HepG2 (cell line): ENCODE measurements around the gene TXN2.

Source experiments
- CTCF ChIP-seq: sonication (generic); formaldehyde crosslinking; IDR thresholded peaks from 2 replicates; pipeline ENCODE4 v1.5.0; 2020; ENCODE audit warnings: mild to moderate bottlenecking, missing genetic modification reagents, moderate library complexity
- GLMP ChIP-seq: sonication (generic); formaldehyde crosslinking; IDR thresholded peaks from 2 replicates; pipeline ENCODE4 v1.9.0; 2021; ENCODE audit warnings: missing genetic modification reagents, mild to moderate bottlenecking, borderline replicate concordance
- NFE2L2 ChIP-seq: fragments of 150-350 bp; IDR thresholded peaks from 2 replicates; pipeline ENCODE4 v1.6.1; 2014; ENCODE audit warnings: low read length
- NR2F2 ChIP-seq: IDR thresholded peaks from 2 replicates; pipeline ENCODE4 v1.6.1; 2012; ENCODE audit warnings: low read depth, inconsistent platforms, borderline replicate concordance
- POLR2AphosphoS5 ChIP-seq: IDR thresholded peaks from 2 replicates; pipeline ENCODE4 v1.6.1; 2012; ENCODE audit warnings: low read depth, low read length
- RXRB ChIP-seq: IDR thresholded peaks from 2 replicates; pipeline ENCODE4 v1.6.1; 2016; ENCODE audit warnings: borderline replicate concordance, missing genetic modification reagents, missing compliant biosample characterization
- SMC3 ChIP-seq: IDR thresholded peaks from 2 replicates; pipeline ENCODE4 v1.6.1; 2011; ENCODE audit warnings: low read length, improper control_type of control experiment
- TIGD3 ChIP-seq: sonication (generic); formaldehyde crosslinking; IDR thresholded peaks from 2 replicates; pipeline ENCODE4 v1.5.1; 2020; ENCODE audit warnings: mild to moderate bottlenecking, missing genetic modification reagents, borderline replicate concordance
- ZNF547 ChIP-seq: sonication (generic); formaldehyde crosslinking; IDR thresholded peaks from 2 replicates; pipeline ENCODE4 v1.5.1; 2020; ENCODE audit warnings: mild to moderate bottlenecking, missing genetic modification reagents

GRCh38 chr22:36512333-36512732 is 30.9 kb upstream of the TXN2 start:
- TF ChIP-seq RXRB (CRISPR knock-in tag) (no peak), ZNF547 (CRISPR knock-in tag) (no peak), POLR2AphosphoS5 (no peak), NR2F2 (no peak), GLMP (CRISPR knock-in tag) (no peak), SMC3 (no peak), CTCF (CRISPR knock-in tag) (no peak), NFE2L2 (no peak), TIGD3 (no peak)
